ENCODE data around the gene ACAN. TPM values are rescaled to one million over a fixed set of nuclear protein-coding genes. Genes with fewer than 3 reads are reported as not detected.

ACAN gene
- polyA plus RNA-seq, 3 donors: not detected

DNA sequence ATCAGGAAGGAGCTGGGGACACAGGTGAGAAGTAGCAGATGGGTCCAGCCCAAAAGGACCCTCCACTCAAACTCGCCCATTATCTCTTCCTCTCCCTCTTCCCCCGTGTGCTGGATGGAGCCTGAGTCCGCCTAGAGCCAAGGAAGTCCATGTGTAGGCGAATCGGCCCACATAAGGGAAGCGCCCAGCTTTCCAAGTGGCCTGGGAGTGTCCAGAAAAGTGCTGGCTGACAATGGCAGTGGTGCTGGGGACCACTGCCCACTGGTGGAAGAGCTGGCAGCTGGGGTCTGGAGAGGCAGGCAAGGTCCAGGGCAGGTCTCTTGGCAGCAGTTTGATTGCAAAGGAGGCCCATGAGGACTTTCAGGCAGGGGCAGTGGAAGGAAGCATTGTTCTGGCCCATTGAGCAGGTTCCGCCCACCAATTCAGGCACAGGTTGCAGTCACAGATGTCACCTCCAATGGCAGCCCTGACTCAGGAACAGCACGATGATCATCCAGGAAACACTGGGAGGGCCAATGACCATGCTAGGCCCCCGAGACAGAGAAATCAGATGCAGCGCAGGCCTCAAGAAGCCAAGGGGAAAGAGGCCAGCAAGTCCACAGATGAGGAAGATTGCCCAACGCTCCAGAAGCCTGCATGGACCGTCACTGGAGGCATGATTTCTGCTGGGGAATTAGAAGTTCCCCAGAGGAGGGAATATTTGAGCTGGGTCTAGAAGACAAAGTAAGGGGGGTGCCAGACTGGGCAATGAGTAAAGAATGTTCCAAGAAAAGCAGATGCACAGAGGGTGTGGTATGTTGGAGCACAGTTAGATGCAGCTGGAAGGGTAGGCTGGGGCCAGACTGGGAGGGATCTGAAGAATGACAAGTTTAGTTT, 107.0 kb downstream of the ACAN start:
- peaks cover 7 to 21% (median 12%) of the 10 kb centered on the region in 3 donors for H3K27me3 Mint-ChIP-seq (ENCODE audit: low read depth in 3 of 3)
- 86% methylated on average over 12 of the region's 12 CpGs for whole genome bisulfite sequencing (ENCODE audit: insufficient coverage)
- peaks cover 16% of the 10 kb centered on the region for H3K4me1 Mint-ChIP-seq

DNA sequence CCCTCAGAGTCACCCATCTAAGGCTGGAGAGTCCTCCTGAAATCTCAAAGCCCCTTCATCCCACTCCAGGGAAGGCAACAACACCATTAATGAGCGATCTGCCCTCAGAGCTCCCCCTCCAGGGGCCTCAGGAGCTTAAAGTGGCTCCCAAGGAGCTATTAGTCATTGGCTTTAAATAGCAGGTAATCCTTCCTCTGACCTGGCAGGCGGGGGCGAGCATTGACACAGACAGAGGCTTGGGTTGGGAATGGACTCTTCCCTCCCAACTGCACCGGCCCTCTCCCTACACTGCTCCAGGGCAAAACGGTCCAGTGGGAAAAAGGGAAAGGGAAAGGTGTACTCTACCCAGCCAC, 108.5 kb downstream of the ACAN start:
- intact Hi-C loops (cut with micrococcal nuclease): no loop called here
- Histone ChIP-seq H3K36me3 (replicated peaks in 1 of 2; ENCODE audit: control insufficient read depth in 1 of 2, insufficient read depth in 2 of 2, low read length in 2 of 2) (no peaks in the 10 kb centered on the region), H4K20me1 (ENCODE audit: insufficient read depth, low read length) (no peaks in the 10 kb centered on the region), H3K27me3 (ENCODE audit: control insufficient read depth in 2 of 2, insufficient read depth in 2 of 2, low read length in 2 of 2) (peaks cover 0 to 10% of the 10 kb centered on the region in 2 donors), H3K4me1 (ENCODE audit: control insufficient read depth in 1 of 2, insufficient read depth in 2 of 2, low read length in 2 of 2) (peaks cover 7 to 11% of the 10 kb centered on the region in 2 donors), H3K27ac (ENCODE audit: low read depth in 1 of 2, low read length in 2 of 2) (no peak overlapping the region), H3K4me3 (replicated peaks in 1 of 3; ENCODE audit: low read depth in 2 of 3, low read length in 3 of 3) (no peak overlapping the region), H3K79me2 (ENCODE audit: insufficient read depth, low read length) (no peaks in the 10 kb centered on the region), H3K4me2 (replicated peaks; ENCODE audit: extremely low read depth, low read length, poor library complexity, severe bottlenecking) (no peak overlapping the region), H3K9me3 (replicated peaks in 1 of 2; ENCODE audit: control insufficient read depth in 1 of 2, insufficient read depth in 1 of 2, low read length in 2 of 2) (no peaks in the 10 kb centered on the region), H3K9ac (ENCODE audit: insufficient read depth, low read length, poor library complexity, severe bottlenecking) (no peak overlapping the region), H2AFZ (ENCODE audit: insufficient read depth, low read depth, low read length, poor library complexity, severe bottlenecking) (no peak overlapping the region)
- H3K9me3 Mint-ChIP-seq: no peaks in the 10 kb centered on the region
- no peak for DNase-seq
- peaks cover 7 to 21% (median 12%) of the 10 kb centered on the region in 3 donors for H3K27me3 Mint-ChIP-seq (ENCODE audit: low read depth in 3 of 3)
- no peak overlapping the region for H3K27ac Mint-ChIP-seq
- H3K4me1 Mint-ChIP-seq: peaks cover 16% of the 10 kb centered on the region
- no peaks in the 10 kb centered on the region for H3K36me3 Mint-ChIP-seq
- peak overlapping the region; percentile 85 to 91 for H3K4me3 Mint-ChIP-seq
- 100% methylated on average over 1 of the region's 5 CpGs for WGBS (ENCODE audit: insufficient coverage)
- no peak for TF ChIP-seq CTCF (IDR thresholded peaks at IDR 0.05)

More for the DNA sequence above, 107.0 kb downstream of the ACAN start:
- Histone ChIP-seq H3K9me3 (replicated peaks in 1 of 2; ENCODE audit: control insufficient read depth in 1 of 2, insufficient read depth in 1 of 2, low read length in 2 of 2) (no peaks in the 10 kb centered on the region), H3K9ac (ENCODE audit: insufficient read depth, low read length, poor library complexity, severe bottlenecking) (no peak overlapping the region), H3K36me3 (replicated peaks in 1 of 2; ENCODE audit: control insufficient read depth in 1 of 2, insufficient read depth in 2 of 2, low read length in 2 of 2) (no peaks in the 10 kb centered on the region), H3K27ac (ENCODE audit: low read depth in 1 of 2, low read length in 2 of 2) (no peak overlapping the region), H3K4me1 (ENCODE audit: control insufficient read depth in 1 of 2, insufficient read depth in 2 of 2, low read length in 2 of 2) (peaks cover 7 to 11% of the 10 kb centered on the region in 2 donors), H3K27me3 (ENCODE audit: control insufficient read depth in 2 of 2, insufficient read depth in 2 of 2, low read length in 2 of 2) (peaks cover 0 to 10% of the 10 kb centered on the region in 2 donors), H4K20me1 (ENCODE audit: insufficient read depth, low read length) (no peaks in the 10 kb centered on the region), H3K4me2 (replicated peaks; ENCODE audit: extremely low read depth, low read length, poor library complexity, severe bottlenecking) (no peak overlapping the region), H3K4me3 (replicated peaks in 1 of 3; ENCODE audit: low read depth in 2 of 3, low read length in 3 of 3) (no peak overlapping the region), H3K79me2 (ENCODE audit: insufficient read depth, low read length) (no peaks in the 10 kb centered on the region), H2AFZ (ENCODE audit: insufficient read depth, low read depth, low read length, poor library complexity, severe bottlenecking) (no peak overlapping the region)
- DNase-seq: no peak
- Mint-ChIP-seq H3K27ac (no peak overlapping the region), H3K9me3 (no peaks in the 10 kb centered on the region), H3K4me3 (no peak overlapping the region), H3K36me3 (no peaks in the 10 kb centered on the region)
- TF ChIP-seq CTCF (IDR thresholded peaks at IDR 0.05): no peak
- intact Hi-C loops (cut with micrococcal nuclease): loop anchor here (10.0 kb wide), 2 partner anchors 105 to 265 kb away; no protein-coding TSS in a partner anchor

All from CD14-positive monocyte (primary cell).